ENCODE measurements around the gene RALY.

Gene RALY

GRCh38 chr20:34104059-34104458 lies 110.3 kb downstream of the RALY start:
- TF ChIP-seq CTCF (IDR thresholded peaks at IDR 0.05; ENCODE audit: insufficient read depth, low read depth, low read length, missing control alignments): no peak
- no peak for DNase-seq (ENCODE audit: low read depth)
- H3K4me3 ChIP-seq (ENCODE audit: low read depth, low read length): no peak overlapping the region

GRCh38 chr20:34105978-34106675 lies 112.4 kb downstream of the RALY start:
- no peak for DNase-seq (ENCODE audit: low read depth)
- TF ChIP-seq CTCF (IDR thresholded peaks at IDR 0.05; ENCODE audit: insufficient read depth, low read depth, low read length, missing control alignments): no peak
- no peak overlapping the region for H3K4me3 ChIP-seq (ENCODE audit: low read depth, low read length)

- H3K4me3 ChIP-seq (ENCODE audit: low read depth, low read length): no peak overlapping the region
- no peak for DNase-seq (ENCODE audit: low read depth)
- no peak for TF ChIP-seq CTCF (IDR thresholded peaks at IDR 0.05; ENCODE audit: insufficient read depth, low read depth, low read length, missing control alignments)
Measured at GRCh38 chr20:34108616-34109174, 115.0 kb downstream of the RALY start.

- no peak for DNase-seq (ENCODE audit: low read depth)
- no peak overlapping the region for H3K4me3 ChIP-seq (ENCODE audit: low read depth, low read length)
Measured at GRCh38 chr20:34109442-34109841, 115.7 kb downstream of the RALY start.

GRCh38 chr20:34110025-34110744 lies 116.5 kb downstream of the RALY start:
- peak overlapping the region; percentile 95 for H3K4me3 ChIP-seq (ENCODE audit: low read depth, low read length)
- no peak for DNase-seq (ENCODE audit: low read depth)
- TF ChIP-seq CTCF (IDR thresholded peaks at IDR 0.05; ENCODE audit: insufficient read depth, low read depth, low read length, missing control alignments): no peak

More at GRCh38 chr20:34109442-34109841, 115.7 kb downstream of the RALY start:
- no peak for TF ChIP-seq CTCF (IDR thresholded peaks at IDR 0.05; ENCODE audit: insufficient read depth, low read depth, low read length, missing control alignments)

GRCh38 chr20:34110745-34111641 lies 117.3 kb downstream of the RALY start:
- DNase-seq (ENCODE audit: low read depth): peak; percentile 54
- TF ChIP-seq CTCF (IDR thresholded peaks at IDR 0.05; ENCODE audit: insufficient read depth, low read depth, low read length, missing control alignments): no peak
- peak overlapping the region; percentile 95 for H3K4me3 ChIP-seq (ENCODE audit: low read depth, low read length)
